ENCODE results near the gene SUN2. TPM values are rescaled to one million over a fixed set of nuclear protein-coding genes. Genes with fewer than 3 reads are reported as not detected.

Gene SUN2
- total RNA-seq, 1 donor from 2014 or later, result 146 TPM

DNA sequence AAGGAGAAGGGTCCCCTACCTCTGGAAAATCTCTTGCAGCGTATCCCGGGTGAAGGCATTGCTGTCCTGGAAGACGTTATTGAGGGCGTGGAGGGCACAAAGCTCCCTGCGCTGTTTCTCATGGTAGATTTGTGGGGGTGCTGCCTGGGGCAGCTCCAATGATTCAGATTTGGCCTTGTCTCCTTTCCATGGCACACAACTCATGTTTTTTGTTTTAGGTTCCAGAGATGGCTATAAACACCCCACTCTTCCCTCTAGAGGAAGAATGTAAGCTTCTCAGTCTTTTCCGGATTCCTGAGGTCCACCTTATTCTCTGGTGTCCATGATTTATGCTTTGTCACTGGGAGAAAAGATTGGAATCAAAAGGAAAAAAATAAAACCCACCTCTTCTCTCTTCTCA is 56.0 kb downstream of the SUN2 start:
- Mint-ChIP-seq H3K36me3 (ENCODE audit: low read depth) (peaks cover 34% of the 10 kb centered on the region), H3K27me3 (ENCODE audit: insufficient read depth) (peaks cover 3% of the 10 kb centered on the region), H3K9me3 (no peaks in the 10 kb centered on the region), H3K4me1 (ENCODE audit: low read depth) (peaks cover 56% of the 10 kb centered on the region), H3K27ac (peak overlapping the region; percentile 96), H3K4me3 (peak overlapping the region; percentile 90)
- intact Hi-C loops (cut with micrococcal nuclease), result loop anchor here (1.0 to 10.0 kb wide), 4 partner anchors 18 to 1465 kb away; partner anchors contain the start of genes PICK1 and TOMM22
- no peak for DNase-seq (ENCODE audit: low spot score)

DNA sequence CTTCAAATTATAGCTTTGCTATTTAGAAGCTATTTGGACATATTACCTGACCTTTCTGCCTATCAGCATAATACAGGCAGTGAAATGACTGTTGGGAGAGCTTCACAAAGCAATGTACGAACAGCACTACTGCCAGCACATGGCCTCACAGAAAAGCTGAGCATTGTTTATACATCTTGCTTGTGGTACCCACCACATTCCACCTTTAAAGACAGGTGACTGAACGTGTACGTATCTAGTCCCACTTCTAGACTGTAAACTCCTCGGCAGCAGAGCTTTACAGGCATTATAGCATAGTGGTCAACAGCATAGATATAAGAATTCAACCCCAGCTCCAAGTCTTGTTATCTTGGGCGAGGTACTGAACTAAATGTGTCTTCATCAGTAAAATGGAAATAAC is 56.7 kb downstream of the SUN2 start:
- DNase-seq (ENCODE audit: low spot score), result no peak
- Mint-ChIP-seq H3K4me3 (peak overlapping the region; percentile 90), H3K4me1 (ENCODE audit: low read depth) (peaks cover 54% of the 10 kb centered on the region), H3K9me3 (no peaks in the 10 kb centered on the region), H3K36me3 (ENCODE audit: low read depth) (peaks cover 35% of the 10 kb centered on the region), H3K27ac (peak overlapping the region; percentile 96), H3K27me3 (ENCODE audit: insufficient read depth) (peaks cover 3% of the 10 kb centered on the region)
- intact Hi-C loops (cut with micrococcal nuclease), result no loop called here

DNA sequence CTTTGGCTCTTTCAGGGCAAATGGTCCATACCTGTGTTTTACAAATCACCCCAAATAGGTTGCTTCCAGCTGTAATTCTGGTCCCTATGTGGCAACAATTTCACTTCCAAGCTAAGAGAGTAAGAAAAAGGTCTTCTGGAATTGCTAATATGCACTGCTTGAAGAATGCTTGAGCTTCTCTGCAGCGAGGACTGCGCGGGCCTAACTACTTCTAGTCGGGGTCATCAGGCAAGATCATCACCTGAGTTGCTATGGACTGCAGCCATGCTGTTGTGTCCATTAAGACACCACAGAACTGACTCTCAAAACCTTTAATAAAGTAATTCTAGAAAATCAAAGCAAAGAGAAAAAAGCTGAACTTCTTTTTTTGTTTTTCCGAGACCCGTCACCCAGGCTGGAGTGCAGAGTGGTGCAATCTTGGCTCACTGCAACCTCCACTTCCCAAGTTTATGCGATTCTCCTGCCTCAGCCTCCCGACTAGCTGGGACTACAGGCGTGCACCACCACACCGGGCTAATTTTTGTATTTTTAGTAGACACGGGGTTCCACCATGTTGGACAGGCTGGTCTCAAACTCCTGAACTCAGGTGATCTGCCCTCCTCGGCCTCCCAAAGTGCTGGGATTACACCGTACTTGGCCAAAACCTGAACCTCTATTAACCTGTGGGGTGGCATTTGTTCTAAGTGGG is 57.2 kb downstream of the SUN2 start:
- peaks cover 37% of the 10 kb centered on the region for H3K36me3 Mint-ChIP-seq (ENCODE audit: low read depth)
- H3K27me3 Mint-ChIP-seq (ENCODE audit: insufficient read depth), result peaks cover 3% of the 10 kb centered on the region
- H3K9me3 Mint-ChIP-seq, result no peaks in the 10 kb centered on the region
- peak overlapping the region; percentile 90 for H3K4me3 Mint-ChIP-seq
- DNase-seq (ENCODE audit: low spot score), result no peak
- H3K27ac Mint-ChIP-seq, result peak overlapping the region; percentile 96
- intact Hi-C loops (cut with micrococcal nuclease), result no loop called here
- peaks cover 57% of the 10 kb centered on the region for H3K4me1 Mint-ChIP-seq (ENCODE audit: low read depth)

DNA sequence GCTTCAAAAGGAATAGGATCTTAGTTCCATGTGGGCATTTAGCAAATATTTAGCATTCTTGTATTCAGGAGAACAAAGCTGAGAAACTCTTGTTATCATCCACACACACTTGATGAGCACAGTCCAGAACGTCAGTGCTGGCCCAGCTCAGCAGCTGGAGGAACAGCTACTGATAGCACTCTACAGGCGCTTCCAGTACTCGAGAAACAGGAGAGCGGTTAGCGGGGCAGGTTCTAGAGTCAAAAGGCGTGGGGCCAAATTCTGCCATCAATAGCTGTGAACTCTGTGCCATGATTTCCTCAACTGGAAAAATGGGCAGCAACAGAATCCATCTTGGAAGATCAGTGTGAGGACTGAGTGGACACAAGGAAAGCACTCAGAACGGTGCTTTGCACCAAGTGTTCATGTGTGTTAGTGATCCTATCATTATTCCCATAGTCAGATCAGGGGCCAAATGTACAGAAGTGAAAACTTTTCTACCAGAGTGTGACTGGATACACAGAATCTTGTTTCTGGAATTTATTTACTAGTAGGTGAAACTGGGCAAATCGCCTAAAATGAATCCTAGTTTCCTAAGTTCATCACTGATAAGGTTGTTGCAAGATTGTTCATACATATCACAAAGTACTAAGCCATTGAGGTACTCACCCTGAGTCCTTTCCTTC is 58.2 kb downstream of the SUN2 start:
- Mint-ChIP-seq H3K36me3 (ENCODE audit: low read depth) (peaks cover 44% of the 10 kb centered on the region), H3K4me3 (peak overlapping the region; percentile 90), H3K4me1 (ENCODE audit: low read depth) (peaks cover 64% of the 10 kb centered on the region), H3K9me3 (no peaks in the 10 kb centered on the region), H3K27ac (peak overlapping the region; percentile 94), H3K27me3 (ENCODE audit: insufficient read depth) (peaks cover 3% of the 10 kb centered on the region)
- DNase-seq (ENCODE audit: low spot score), result no peak
- intact Hi-C loops (cut with micrococcal nuclease), result no loop called here

DNA sequence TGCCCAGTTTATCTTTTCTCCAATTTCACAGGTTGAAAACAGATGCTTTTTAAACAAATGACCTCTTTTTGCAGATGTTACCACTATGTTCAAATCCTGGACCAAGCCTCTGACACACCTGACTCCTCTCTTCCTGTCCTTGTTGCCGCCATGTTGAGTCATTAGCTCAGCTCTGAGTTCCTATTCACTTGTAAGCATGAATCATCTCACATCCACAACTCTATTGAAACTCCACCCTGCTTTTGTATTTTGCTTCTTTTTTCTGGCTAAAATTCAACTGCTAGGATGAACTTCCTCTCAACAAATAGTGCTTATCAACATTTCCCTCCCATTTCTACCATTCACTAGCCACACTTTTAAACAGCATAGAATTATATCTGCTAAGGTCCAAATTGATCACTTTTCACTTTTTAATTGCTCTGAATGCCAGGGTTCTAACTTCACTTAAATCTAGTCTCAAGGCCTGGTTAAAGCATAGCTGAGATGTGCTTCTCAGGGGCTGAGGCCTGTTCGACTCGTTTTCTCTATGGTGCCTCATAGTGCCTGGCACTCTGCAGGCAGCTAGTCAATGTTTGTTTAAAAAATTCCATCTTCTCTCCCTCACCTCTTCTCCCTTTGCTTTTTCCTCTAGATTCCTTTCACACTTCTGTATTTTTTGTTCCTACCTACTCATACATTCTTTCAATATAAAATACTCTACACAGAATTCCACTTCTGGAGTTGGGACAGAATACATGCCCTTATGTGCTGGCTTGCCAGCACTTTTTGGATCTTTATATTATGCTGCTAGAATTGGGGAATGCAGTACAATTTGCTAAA is 59.0 kb downstream of the SUN2 start:
- Mint-ChIP-seq H3K36me3 (ENCODE audit: low read depth) (peaks cover 46% of the 10 kb centered on the region), H3K27ac (peak overlapping the region; percentile 94)

DNA sequence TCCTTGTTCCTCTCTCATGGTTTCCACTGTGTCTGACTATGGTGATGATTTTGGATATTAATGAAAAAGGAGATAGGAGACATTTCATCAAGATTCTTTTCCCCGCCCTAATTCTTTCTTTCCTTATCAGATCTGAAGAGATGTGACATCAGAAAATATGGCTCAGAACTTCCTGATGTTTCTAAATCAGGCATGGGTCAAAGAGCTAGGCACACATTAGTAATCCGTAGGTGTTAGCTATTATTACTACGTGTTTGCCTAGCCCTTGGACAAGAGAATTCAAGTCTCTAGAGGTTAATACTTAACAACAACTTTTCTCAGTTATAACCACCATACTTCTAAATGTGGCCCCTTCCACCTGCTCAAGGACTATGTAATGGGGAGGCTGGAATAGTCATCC is 60.9 kb downstream of the SUN2 start:
- Mint-ChIP-seq H3K27me3 (ENCODE audit: insufficient read depth) (no peaks in the 10 kb centered on the region), H3K9me3 (no peaks in the 10 kb centered on the region), H3K4me3 (no peak overlapping the region), H3K36me3 (ENCODE audit: low read depth) (peaks cover 50% of the 10 kb centered on the region), H3K27ac (peak overlapping the region; percentile 41), H3K4me1 (ENCODE audit: low read depth) (peaks cover 61% of the 10 kb centered on the region)
- intact Hi-C loops (cut with micrococcal nuclease), result no loop called here
- no peak for DNase-seq (ENCODE audit: low spot score)

More for the DNA sequence above, 59.0 kb downstream of the SUN2 start:
- H3K9me3 Mint-ChIP-seq, result no peaks in the 10 kb centered on the region
- peak overlapping the region; percentile 90 for H3K4me3 Mint-ChIP-seq
- DNase-seq (ENCODE audit: low spot score), result no peak
- peaks cover 64% of the 10 kb centered on the region for H3K4me1 Mint-ChIP-seq (ENCODE audit: low read depth)
- peaks cover 3% of the 10 kb centered on the region for H3K27me3 Mint-ChIP-seq (ENCODE audit: insufficient read depth)
- intact Hi-C loops (cut with micrococcal nuclease), result loop anchor here (1.0 kb wide), 1 partner anchor 16 kb away; the partner anchor contains the start of gene TOMM22

DNA sequence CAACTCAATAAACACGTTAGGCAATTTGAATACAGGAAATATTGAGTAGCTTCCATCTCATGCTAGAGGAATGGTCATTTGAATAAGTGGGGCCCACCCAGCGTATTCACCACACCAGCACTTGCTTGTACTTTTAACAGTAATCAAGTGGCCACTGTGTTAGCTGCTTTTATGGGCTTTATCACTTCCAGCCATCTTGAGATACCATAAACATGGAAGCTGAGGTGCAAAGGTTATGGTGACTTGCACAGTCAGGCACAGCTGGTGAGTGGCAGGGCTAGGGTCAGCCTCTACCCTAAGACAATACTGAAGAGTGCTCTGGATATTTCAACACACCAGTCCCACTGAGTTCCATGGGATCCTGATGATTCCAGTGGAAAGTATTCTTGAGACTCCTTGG is 61.7 kb downstream of the SUN2 start:
- intact Hi-C loops (cut with micrococcal nuclease), result no loop called here
- Mint-ChIP-seq H3K36me3 (ENCODE audit: low read depth) (peaks cover 56% of the 10 kb centered on the region), H3K27ac (no peak overlapping the region), H3K4me1 (ENCODE audit: low read depth) (peaks cover 52% of the 10 kb centered on the region), H3K27me3 (ENCODE audit: insufficient read depth) (no peaks in the 10 kb centered on the region), H3K4me3 (no peak overlapping the region), H3K9me3 (no peaks in the 10 kb centered on the region)
- DNase-seq (ENCODE audit: low spot score), result no peak

DNA sequence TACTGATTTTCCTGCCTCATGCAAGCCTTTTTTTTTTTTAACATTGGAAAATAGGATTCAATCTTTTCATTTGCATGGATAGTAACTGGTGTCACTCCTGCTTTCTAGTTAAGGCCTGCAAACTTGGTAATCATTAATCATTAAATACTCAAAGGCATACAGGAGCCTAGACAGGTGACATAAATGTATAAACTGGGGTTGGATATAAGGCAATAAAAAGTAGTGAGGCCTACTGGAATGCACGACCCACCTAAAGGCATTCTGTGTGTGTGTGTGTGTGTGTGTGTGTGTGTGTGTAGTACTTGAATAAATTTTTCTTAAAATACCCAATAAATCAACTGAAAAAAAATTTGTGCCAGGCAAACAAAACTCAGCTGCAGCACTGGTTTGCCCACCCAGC is 66.1 kb downstream of the SUN2 start:
- Mint-ChIP-seq H3K9me3 (no peaks in the 10 kb centered on the region), H3K27ac (no peak overlapping the region), H3K4me1 (ENCODE audit: low read depth) (peaks cover 17% of the 10 kb centered on the region), H3K27me3 (ENCODE audit: insufficient read depth) (no peaks in the 10 kb centered on the region), H3K36me3 (ENCODE audit: low read depth) (peaks cover 46% of the 10 kb centered on the region), H3K4me3 (no peak overlapping the region)
- intact Hi-C loops (cut with micrococcal nuclease), result no loop called here
- no peak for DNase-seq (ENCODE audit: low spot score)

DNA sequence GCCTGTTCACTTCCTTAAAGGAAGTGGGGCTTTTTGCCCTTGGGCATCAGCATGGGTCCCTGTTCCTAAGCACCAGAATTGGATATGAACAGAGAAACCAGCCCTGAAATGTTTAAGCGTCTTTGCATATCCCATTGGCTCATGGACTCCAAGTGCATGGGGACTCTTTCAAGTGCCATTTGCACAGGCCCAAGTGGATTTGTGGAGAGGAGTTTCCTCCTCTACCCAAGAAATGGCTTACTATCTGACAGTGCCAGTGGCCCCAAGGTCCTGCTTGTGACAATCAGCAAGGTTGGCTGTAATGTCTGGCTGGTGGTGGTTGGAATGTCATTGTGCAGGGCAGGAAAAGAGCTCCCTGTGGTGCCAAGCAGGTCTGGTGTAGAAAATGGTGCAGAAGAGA is 70.0 kb downstream of the SUN2 start:
- no peak for DNase-seq (ENCODE audit: low spot score)
- H3K9me3 Mint-ChIP-seq, result no peaks in the 10 kb centered on the region
- peaks cover 50% of the 10 kb centered on the region for H3K36me3 Mint-ChIP-seq (ENCODE audit: low read depth)
- intact Hi-C loops (cut with micrococcal nuclease), result no loop called here
- no peaks in the 10 kb centered on the region for H3K27me3 Mint-ChIP-seq (ENCODE audit: insufficient read depth)
- peaks cover 17% of the 10 kb centered on the region for H3K4me1 Mint-ChIP-seq (ENCODE audit: low read depth)
- no peak overlapping the region for H3K27ac Mint-ChIP-seq
- H3K4me3 Mint-ChIP-seq, result no peak overlapping the region

DNA sequence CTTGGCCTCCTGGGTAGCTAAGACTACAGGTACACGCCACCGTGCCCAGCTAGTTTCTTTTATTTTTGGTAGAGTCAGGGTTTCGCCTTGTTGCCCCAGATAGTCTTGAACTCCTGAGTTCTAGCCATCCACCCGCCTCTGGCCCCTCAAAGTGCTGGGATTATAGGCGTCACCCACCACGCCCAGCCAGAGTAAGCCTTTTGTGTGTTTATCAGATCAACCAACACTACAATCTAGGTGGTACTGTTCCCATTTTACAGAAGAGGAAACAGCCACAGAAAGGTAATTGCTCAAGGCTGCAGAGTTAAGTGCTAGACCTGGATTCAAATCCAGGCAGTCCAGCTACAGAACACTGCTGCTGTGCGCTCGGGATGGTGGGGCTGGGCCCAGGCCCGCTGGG is 70.9 kb downstream of the SUN2 start:
- intact Hi-C loops (cut with micrococcal nuclease), result loop anchor here (5.0 kb wide), 1 partner anchor 178 kb away; the partner anchor contains the start of gene DDX17
- Mint-ChIP-seq H3K9me3 (no peaks in the 10 kb centered on the region), H3K4me1 (ENCODE audit: low read depth) (peaks cover 21% of the 10 kb centered on the region), H3K27me3 (ENCODE audit: insufficient read depth) (no peaks in the 10 kb centered on the region), H3K36me3 (ENCODE audit: low read depth) (peaks cover 48% of the 10 kb centered on the region), H3K27ac (no peak overlapping the region), H3K4me3 (no peak overlapping the region)
- no peak for DNase-seq (ENCODE audit: low spot score)
